ENCODE measurements around the gene MARK2.

DNA sequence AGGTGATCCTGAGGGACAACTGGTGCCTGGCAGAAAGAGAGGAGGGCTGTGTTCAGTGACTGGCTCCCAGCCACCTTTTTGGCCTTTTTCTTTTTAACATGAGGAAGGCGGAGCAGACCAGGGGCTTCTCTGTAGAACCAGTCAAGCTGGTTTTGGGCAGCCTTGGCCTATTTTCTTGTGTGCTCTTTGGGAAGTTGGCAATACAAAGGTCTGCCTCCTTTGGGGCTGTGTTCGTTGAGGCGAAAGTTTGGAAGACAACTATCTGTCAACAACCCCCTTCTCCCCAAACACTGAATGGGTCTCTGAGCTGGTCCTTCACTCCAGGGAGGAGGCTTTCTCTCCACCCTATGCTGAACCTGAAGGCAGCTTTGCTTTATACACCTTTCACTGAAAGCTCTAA lies 8.5 kb downstream of the MARK2 start:
- TF ChIP-seq, protein P1, sequence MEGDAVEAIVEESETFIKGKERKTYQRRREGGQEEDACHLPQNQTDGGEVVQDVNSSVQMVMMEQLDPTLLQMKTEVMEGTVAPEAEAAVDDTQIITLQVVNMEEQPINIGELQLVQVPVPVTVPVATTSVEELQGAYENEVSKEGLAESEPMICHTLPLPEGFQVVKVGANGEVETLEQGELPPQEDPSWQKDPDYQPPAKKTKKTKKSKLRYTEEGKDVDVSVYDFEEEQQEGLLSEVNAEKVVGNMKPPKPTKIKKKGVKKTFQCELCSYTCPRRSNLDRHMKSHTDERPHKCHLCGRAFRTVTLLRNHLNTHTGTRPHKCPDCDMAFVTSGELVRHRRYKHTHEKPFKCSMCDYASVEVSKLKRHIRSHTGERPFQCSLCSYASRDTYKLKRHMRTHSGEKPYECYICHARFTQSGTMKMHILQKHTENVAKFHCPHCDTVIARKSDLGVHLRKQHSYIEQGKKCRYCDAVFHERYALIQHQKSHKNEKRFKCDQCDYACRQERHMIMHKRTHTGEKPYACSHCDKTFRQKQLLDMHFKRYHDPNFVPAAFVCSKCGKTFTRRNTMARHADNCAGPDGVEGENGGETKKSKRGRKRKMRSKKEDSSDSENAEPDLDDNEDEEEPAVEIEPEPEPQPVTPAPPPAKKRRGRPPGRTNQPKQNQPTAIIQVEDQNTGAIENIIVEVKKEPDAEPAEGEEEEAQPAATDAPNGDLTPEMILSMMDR (IDR thresholded peaks at IDR 0.05): no peak
- TF ChIP-seq POLR2A (IDR thresholded peaks at IDR 0.05): no peak

All from Peyer's patch (tissue), 4 donors.